Measurements from ENCODE around the gene TSPEAR. TPM values are rescaled to one million over a fixed set of nuclear protein-coding genes. Genes with fewer than 3 reads are reported as not detected.
"Not testable (repeated sequence)": the region's sequence is repeated elsewhere in the genome, so short reads cannot be mapped to it uniquely, and the experiment has no call there.

TSPEAR gene
- total and polyA plus RNA-seq, 2 donors (not counting 1 experiment from before 2014, with no cell fraction given): not detected

DNA sequence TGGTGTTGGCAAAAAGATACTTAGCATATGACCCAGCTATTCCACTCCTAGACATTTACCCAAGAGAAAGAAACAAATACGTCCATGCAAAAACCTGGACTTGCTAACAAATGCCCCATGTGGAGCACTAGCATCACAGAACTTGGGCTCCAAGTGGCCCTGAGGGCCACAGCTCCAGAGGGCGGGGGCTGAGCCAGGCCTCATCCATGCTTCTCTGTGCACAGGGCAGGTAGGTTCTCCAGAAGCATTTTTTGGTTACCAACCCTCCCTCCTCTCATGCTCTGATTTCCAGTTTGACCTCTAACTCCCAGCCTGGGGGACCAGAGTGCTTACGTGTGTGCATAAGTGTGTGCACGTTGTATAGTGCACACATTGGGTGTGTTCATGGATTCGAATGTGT is 46.7 kb downstream of the TSPEAR start:
- peaks cover 0 to 6% (median 0%) of the 10 kb centered on the region in 4 experiments for H3K27me3 ChIP-seq (replicated peaks in 1 of 4; ENCODE audit: control extremely low read depth in 1 of 4, control insufficient read depth in 3 of 4, insufficient read depth in 4 of 4, low read length in 3 of 4)
- H3K27ac ChIP-seq (ENCODE audit: low read length in 2 of 2): no peak overlapping the region
- H3K9me3 ChIP-seq (ENCODE audit: control extremely low read depth in 1 of 3, control insufficient read depth in 2 of 3, insufficient read depth in 1 of 3, low read length in 2 of 3): peaks cover 0 to 10% (median 0%) of the 10 kb centered on the region in 3 donors
- ChIA-PET POLR2A (no interaction called here), CTCF (no interaction called here)
- Mint-ChIP-seq H3K9me3 (ENCODE audit: insufficient read depth) (peaks cover 5% of the 10 kb centered on the region), H3K4me1 (no peaks in the 10 kb centered on the region), H3K27ac (no peak overlapping the region), H3K4me3 (no peak overlapping the region), H3K27me3 (peaks cover 43% of the 10 kb centered on the region)
- no peak overlapping the region for H3K4me2 ChIP-seq (replicated peaks; ENCODE audit: low read depth, low read length, poor library complexity, severe bottlenecking)
- 100% methylated on average over 2 of the region's 5 CpGs for WGBS (ENCODE audit: insufficient coverage)
- ATAC-seq (ENCODE audit: low read depth) (no peak), DNase-seq (no peak)
- no peak overlapping the region for H3K4me3 ChIP-seq (ENCODE audit: control extremely low read depth in 1 of 5, extremely low read depth in 1 of 5, insufficient read depth in 1 of 5, low read depth in 2 of 5, low read length in 4 of 5)
- no peak overlapping the region for H2AFZ ChIP-seq (ENCODE audit: insufficient read depth, low read depth, low read length, poor library complexity, severe bottlenecking)
- no peaks in the 10 kb centered on the region for H3K36me3 ChIP-seq (replicated peaks in 1 of 2; ENCODE audit: control extremely low read depth in 1 of 2, control insufficient read depth in 1 of 2, extremely low read depth in 1 of 2, insufficient read depth in 2 of 2, low read length in 1 of 2)
- H3K4me1 ChIP-seq (ENCODE audit: control insufficient read depth in 2 of 2, insufficient read depth in 2 of 2, low read length in 2 of 2): no peaks in the 10 kb centered on the region
- intact Hi-C loops (cut with micrococcal nuclease): no loop called here
- H4K20me1 ChIP-seq (ENCODE audit: control insufficient read depth, insufficient read depth, low read length, poor library complexity, severe bottlenecking): no peaks in the 10 kb centered on the region
- H3K79me2 ChIP-seq (ENCODE audit: control insufficient read depth, insufficient read depth, low read length): no peaks in the 10 kb centered on the region
- TF ChIP-seq, protein P1, sequence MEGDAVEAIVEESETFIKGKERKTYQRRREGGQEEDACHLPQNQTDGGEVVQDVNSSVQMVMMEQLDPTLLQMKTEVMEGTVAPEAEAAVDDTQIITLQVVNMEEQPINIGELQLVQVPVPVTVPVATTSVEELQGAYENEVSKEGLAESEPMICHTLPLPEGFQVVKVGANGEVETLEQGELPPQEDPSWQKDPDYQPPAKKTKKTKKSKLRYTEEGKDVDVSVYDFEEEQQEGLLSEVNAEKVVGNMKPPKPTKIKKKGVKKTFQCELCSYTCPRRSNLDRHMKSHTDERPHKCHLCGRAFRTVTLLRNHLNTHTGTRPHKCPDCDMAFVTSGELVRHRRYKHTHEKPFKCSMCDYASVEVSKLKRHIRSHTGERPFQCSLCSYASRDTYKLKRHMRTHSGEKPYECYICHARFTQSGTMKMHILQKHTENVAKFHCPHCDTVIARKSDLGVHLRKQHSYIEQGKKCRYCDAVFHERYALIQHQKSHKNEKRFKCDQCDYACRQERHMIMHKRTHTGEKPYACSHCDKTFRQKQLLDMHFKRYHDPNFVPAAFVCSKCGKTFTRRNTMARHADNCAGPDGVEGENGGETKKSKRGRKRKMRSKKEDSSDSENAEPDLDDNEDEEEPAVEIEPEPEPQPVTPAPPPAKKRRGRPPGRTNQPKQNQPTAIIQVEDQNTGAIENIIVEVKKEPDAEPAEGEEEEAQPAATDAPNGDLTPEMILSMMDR (IDR thresholded peaks at IDR 0.05): no peak
- no peak for TF ChIP-seq EZH2 (IDR thresholded peaks at IDR 0.05; ENCODE audit: borderline replicate concordance, insufficient read depth, low read depth, low read length, poor library complexity, severe bottlenecking)
- H3K9ac ChIP-seq (ENCODE audit: low read length): no peak overlapping the region

DNA sequence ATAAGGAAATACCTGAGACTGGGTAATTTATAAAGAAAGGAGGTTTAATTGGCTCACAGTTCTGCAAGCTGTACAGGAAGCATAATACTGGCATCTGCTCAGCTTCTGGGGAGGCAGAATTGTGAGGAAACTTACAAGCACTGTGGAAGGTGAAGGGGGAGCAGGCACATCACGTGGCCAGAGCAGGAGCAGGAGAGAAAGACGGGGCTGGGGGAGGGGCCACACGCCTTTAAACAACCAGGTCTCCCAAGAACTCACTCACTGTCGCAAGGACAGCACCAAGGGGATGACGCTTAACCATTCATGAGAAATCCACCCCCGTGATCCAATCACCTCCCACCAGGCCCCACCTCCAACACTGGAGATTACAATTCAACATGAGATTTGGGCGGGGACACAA is 49.8 kb downstream of the TSPEAR start:
- H3K27ac ChIP-seq (ENCODE audit: low read length in 2 of 2); DNase-seq; H3K27ac Mint-ChIP-seq; H3K4me1 Mint-ChIP-seq; POLR2A ChIA-PET; H4K20me1 ChIP-seq (ENCODE audit: control insufficient read depth, insufficient read depth, low read length, poor library complexity, severe bottlenecking); H3K4me3 ChIP-seq (ENCODE audit: control extremely low read depth in 1 of 5, extremely low read depth in 1 of 5, insufficient read depth in 1 of 5, low read depth in 2 of 5, low read length in 4 of 5); H3K9me3 Mint-ChIP-seq (ENCODE audit: insufficient read depth); H3K9ac ChIP-seq (ENCODE audit: low read length); H3K79me2 ChIP-seq (ENCODE audit: control insufficient read depth, insufficient read depth, low read length); H3K4me2 ChIP-seq (replicated peaks; ENCODE audit: low read depth, low read length, poor library complexity, severe bottlenecking); H2AFZ ChIP-seq (ENCODE audit: insufficient read depth, low read depth, low read length, poor library complexity, severe bottlenecking); CTCF ChIA-PET; ATAC-seq (ENCODE audit: low read depth); H3K36me3 ChIP-seq (replicated peaks in 1 of 2; ENCODE audit: control extremely low read depth in 1 of 2, control insufficient read depth in 1 of 2, extremely low read depth in 1 of 2, insufficient read depth in 2 of 2, low read length in 1 of 2); H3K4me3 Mint-ChIP-seq; H3K4me1 ChIP-seq (ENCODE audit: control insufficient read depth in 2 of 2, insufficient read depth in 2 of 2, low read length in 2 of 2); intact Hi-C loops (cut with micrococcal nuclease): not testable (repeated sequence)
- H3K27me3 ChIP-seq (replicated peaks in 1 of 4; ENCODE audit: control extremely low read depth in 1 of 4, control insufficient read depth in 3 of 4, insufficient read depth in 4 of 4, low read length in 3 of 4): peaks cover 0 to 16% (median 0%) of the 10 kb centered on the region in 4 experiments
- 83% methylated on average over 4 of the region's 7 CpGs for WGBS (ENCODE audit: insufficient coverage)
- peaks cover 53% of the 10 kb centered on the region for H3K27me3 Mint-ChIP-seq
- peaks cover 0 to 13% (median 6%) of the 10 kb centered on the region in 3 donors for H3K9me3 ChIP-seq (ENCODE audit: control extremely low read depth in 1 of 3, control insufficient read depth in 2 of 3, insufficient read depth in 1 of 3, low read length in 2 of 3)

Measured in B cell (primary cell).